BLaER1 (cell line): ENCODE results near the gene LMX1A.

Experiments
- H3K27ac ChIP-seq: shearing (Covaris generic); formaldehyde crosslinking; 2 replicates; pipeline ENCODE4 v1.8.1; 2022
- H3K27me3 ChIP-seq: shearing (Covaris generic); formaldehyde crosslinking; 2 replicates; pipeline ENCODE4 v1.8.1; 2022
- H3K36me3 ChIP-seq: shearing (Covaris generic); formaldehyde crosslinking; 2 replicates; pipeline ENCODE4 v1.8.1; 2022
- H3K4me1 ChIP-seq: shearing (Covaris generic); formaldehyde crosslinking; 2 replicates; pipeline ENCODE4 v1.8.1; 2022
- H3K4me2 ChIP-seq: shearing (Covaris generic); formaldehyde crosslinking; 2 replicates; pipeline ENCODE4 v1.8.1; 2022
- H3K4me3 ChIP-seq: shearing (Covaris generic); formaldehyde crosslinking; 2 replicates; pipeline ENCODE4 v1.8.1; 2022
- H3K9ac ChIP-seq: shearing (Covaris generic); formaldehyde crosslinking; 2 replicates; pipeline ENCODE4 v1.8.1; 2022
- H3K9me3 ChIP-seq: shearing (Covaris generic); formaldehyde crosslinking; 2 replicates; pipeline ENCODE4 v1.8.1; 2022
- H4K20me1 ChIP-seq: shearing (Covaris generic); formaldehyde crosslinking; 2 replicates; pipeline ENCODE4 v1.8.1; 2022
- Cebpa-rat ChIP-seq: shearing (Covaris generic); IDR thresholded peaks from 2 replicates; pipeline ENCODE4 v1.8.1; 2022

Gene LMX1A

DNA sequence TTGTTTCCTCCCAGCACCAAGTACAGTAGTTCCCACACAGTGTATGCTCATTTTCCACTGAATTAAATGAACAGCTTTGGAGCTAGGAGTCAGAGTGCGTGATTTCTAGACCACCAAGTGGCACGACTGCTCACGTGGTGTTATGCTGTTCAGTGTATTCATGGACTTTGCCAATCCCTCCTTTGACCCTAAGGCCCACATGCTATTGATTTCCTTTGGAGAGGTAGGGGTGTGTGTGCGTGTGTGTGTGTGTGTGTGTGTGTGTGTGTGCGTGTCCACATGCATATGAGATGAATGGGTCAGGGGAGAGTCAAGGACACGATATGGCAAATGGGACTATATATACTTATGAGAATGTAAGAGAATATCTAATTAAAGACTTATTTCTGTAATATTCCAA, 177.2 kb downstream of the LMX1A start:
- no peak for TF ChIP-seq Cebpa-rat
- Histone ChIP-seq H4K20me1 (no peaks in the 10 kb centered on the region), H3K4me2 (no peak overlapping the region), H3K27me3 (no peaks in the 10 kb centered on the region), H3K27ac (no peak overlapping the region), H3K36me3 (no peaks in the 10 kb centered on the region), H3K9me3 (peaks cover 22% of the 10 kb centered on the region), H3K4me3 (no peak overlapping the region), H3K4me1 (peaks cover 13% of the 10 kb centered on the region), H3K9ac (no peak overlapping the region)

DNA sequence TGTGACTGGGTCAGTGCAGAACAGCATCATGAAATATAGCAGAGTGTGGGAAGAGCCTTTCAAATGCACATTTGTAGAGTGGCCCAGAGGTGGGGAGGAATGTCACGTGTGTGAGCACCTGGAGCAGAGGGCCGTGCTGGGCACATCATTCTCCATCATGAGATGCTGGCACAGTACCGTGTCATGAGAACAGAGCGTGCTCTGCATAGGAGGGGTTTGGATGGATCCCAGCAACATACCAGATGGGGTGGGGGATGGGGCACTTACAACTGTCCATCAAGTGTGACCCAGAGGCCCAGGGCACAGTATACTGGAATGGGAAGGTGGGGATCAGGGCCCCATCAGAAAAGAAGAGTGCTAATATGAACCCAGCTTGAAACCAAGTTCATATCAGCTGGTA, 182.0 kb downstream of the LMX1A start:
- H3K36me3 ChIP-seq: no peaks in the 10 kb centered on the region
- H4K20me1 ChIP-seq: no peaks in the 10 kb centered on the region
- no peak overlapping the region for H3K4me2 ChIP-seq
- no peak overlapping the region for H3K9ac ChIP-seq
- H3K4me3 ChIP-seq: no peak overlapping the region
- H3K27me3 ChIP-seq: no peaks in the 10 kb centered on the region
- H3K27ac ChIP-seq: no peak overlapping the region
- no peaks in the 10 kb centered on the region for H3K9me3 ChIP-seq
- peaks cover 13% of the 10 kb centered on the region for H3K4me1 ChIP-seq
- no peak for TF ChIP-seq Cebpa-rat

DNA sequence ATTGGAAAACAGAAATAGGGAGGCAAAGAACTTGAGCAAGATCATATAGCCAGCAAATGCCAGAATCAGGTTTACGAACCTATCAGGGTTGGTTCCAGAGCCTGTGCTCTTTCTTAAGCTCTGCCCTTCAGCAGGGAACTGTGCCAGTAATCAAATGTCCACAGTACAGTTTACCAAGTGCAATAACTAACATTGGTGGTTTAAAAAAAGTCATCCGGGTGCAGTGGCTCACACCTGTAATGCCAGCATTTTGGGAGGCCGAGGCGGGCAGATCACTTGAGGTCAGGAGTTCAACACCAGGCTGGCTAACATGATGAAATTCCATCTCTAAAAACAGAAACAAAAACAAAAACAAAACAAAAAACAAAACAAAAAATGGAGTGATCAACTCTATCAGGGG, 182.7 kb downstream of the LMX1A start:
- Histone ChIP-seq H3K4me2 (no peak overlapping the region), H3K36me3 (no peaks in the 10 kb centered on the region), H3K9ac (no peak overlapping the region), H4K20me1 (no peaks in the 10 kb centered on the region), H3K4me3 (no peak overlapping the region), H3K9me3 (no peaks in the 10 kb centered on the region), H3K27me3 (no peaks in the 10 kb centered on the region), H3K4me1 (peaks cover 11% of the 10 kb centered on the region), H3K27ac (no peak overlapping the region)
- no peak for TF ChIP-seq Cebpa-rat

DNA sequence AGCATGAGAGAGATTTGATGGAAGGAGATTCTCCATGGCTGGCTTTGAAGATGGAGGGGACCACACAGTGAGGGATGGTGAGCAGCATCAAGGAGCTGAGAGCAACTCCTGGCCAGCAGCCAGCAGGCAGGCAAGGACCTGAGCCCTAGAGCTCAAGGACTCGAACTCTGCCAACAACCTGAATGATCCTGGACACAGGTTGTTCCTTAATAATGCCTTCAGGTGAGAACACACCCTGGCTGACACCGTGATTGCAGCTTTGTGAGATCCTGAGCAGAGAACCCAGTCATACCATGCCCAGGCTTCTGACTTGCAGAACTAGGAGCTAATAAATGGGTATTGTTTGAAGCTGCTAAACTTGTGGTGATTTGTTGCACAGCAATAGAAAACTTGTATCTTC, 183.1 kb downstream of the LMX1A start:
- no peak overlapping the region for H3K9ac ChIP-seq
- no peak overlapping the region for H3K4me3 ChIP-seq
- H3K27me3 ChIP-seq: no peaks in the 10 kb centered on the region
- no peak for TF ChIP-seq Cebpa-rat
- no peaks in the 10 kb centered on the region for H3K9me3 ChIP-seq
- no peak overlapping the region for H3K27ac ChIP-seq
- no peaks in the 10 kb centered on the region for H3K36me3 ChIP-seq
- H4K20me1 ChIP-seq: no peaks in the 10 kb centered on the region
- H3K4me1 ChIP-seq: peaks cover 7% of the 10 kb centered on the region
- no peak overlapping the region for H3K4me2 ChIP-seq

DNA sequence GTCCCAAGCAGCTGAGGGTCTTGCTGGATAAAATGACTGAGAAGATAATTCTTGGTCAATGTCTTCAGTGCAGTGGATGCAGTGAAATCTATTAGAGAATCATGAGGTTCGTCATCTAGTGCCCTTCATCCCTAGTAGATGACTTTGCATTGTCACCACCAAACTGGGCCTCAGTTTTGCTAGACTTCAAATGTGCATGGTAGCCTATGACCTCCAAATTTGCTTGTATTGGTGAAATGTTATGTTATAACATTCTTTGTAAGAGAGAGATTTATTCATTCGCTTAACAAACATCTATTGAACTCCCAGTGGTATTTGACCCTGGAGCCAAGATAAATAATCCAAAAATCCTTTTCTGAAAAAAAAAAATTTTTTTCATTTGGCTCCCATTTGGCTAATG, 183.8 kb downstream of the LMX1A start:
- Histone ChIP-seq H3K4me1 (no peaks in the 10 kb centered on the region), H3K9me3 (no peaks in the 10 kb centered on the region), H3K9ac (no peak overlapping the region), H3K4me3 (no peak overlapping the region), H3K27ac (no peak overlapping the region), H3K36me3 (no peaks in the 10 kb centered on the region), H3K27me3 (no peaks in the 10 kb centered on the region), H3K4me2 (no peak overlapping the region), H4K20me1 (no peaks in the 10 kb centered on the region)
- no peak for TF ChIP-seq Cebpa-rat

DNA sequence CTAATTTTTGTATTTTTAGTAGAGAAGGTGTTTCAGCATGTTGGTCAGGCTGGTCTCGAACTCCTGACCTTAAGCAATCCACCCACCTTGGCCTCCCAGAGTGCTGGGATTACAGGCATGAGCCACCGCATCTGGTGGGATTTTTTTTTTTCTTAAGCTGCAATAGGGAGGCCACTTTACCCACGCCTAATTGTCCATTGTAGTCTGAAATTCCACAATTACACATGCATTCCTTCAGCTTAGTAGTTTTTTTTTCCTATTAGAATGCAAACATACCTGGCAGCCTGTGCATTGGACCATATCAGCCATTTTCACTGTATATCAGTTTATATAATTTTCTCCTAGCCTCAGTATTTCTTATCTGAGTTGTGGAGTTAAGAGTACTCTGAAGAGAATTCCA, 186.8 kb downstream of the LMX1A start:
- Histone ChIP-seq H3K36me3 (no peaks in the 10 kb centered on the region), H3K4me3 (no peak overlapping the region), H3K9me3 (no peaks in the 10 kb centered on the region), H3K9ac (no peak overlapping the region), H3K27ac (no peak overlapping the region), H3K27me3 (no peaks in the 10 kb centered on the region), H3K4me1 (no peaks in the 10 kb centered on the region), H3K4me2 (no peak overlapping the region), H4K20me1 (no peaks in the 10 kb centered on the region)
- TF ChIP-seq Cebpa-rat: no peak

DNA sequence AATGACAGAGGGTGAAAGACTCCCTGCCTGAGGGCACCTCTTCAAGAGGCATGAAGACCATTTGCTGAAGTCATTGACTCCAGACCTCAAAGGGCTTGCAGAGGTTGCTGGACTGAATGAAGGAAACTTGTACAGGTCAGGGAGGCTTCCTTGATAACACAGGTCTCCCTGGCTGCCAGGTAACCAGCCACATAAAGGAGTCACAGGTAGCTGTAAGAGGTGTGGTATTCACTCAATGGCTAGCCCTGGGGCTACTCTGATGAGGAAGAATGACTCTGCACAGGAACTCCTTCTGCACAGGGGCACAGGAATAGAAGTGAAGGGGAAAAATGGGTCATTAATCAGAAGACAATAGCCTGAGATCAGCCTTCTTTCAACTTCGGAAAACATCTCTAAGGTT, 187.5 kb downstream of the LMX1A start:
- Histone ChIP-seq H4K20me1 (no peaks in the 10 kb centered on the region), H3K4me3 (no peak overlapping the region), H3K36me3 (no peaks in the 10 kb centered on the region), H3K27me3 (no peaks in the 10 kb centered on the region), H3K27ac (no peak overlapping the region), H3K4me2 (no peak overlapping the region), H3K4me1 (no peaks in the 10 kb centered on the region), H3K9me3 (no peaks in the 10 kb centered on the region), H3K9ac (no peak overlapping the region)
- TF ChIP-seq Cebpa-rat: no peak

DNA sequence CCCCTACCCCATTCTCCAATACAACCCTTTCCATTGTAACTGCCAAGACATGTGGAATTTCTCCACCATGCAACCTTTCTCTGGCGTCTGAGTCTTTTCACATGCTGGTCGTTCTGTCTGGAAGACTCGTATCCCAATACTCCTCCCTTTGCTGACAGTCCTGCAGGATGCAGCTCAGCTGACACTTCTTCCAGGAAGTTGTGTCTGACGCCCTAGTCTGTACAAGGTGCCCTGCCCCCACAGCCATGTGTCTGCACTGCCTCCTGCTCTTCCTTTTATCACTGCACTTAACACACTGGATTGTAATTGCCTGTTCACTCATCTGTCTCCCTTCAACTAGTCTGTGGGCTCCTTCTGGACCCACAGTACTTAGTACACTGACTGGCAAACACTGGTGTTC, 188.0 kb downstream of the LMX1A start:
- H3K36me3 ChIP-seq: no peaks in the 10 kb centered on the region
- no peaks in the 10 kb centered on the region for H3K4me1 ChIP-seq
- no peak overlapping the region for H3K27ac ChIP-seq
- no peak overlapping the region for H3K9ac ChIP-seq
- H3K27me3 ChIP-seq: no peaks in the 10 kb centered on the region
- H3K4me3 ChIP-seq: no peak overlapping the region
- H3K4me2 ChIP-seq: no peak overlapping the region
- no peaks in the 10 kb centered on the region for H3K9me3 ChIP-seq
- TF ChIP-seq Cebpa-rat: no peak
- H4K20me1 ChIP-seq: no peaks in the 10 kb centered on the region

DNA sequence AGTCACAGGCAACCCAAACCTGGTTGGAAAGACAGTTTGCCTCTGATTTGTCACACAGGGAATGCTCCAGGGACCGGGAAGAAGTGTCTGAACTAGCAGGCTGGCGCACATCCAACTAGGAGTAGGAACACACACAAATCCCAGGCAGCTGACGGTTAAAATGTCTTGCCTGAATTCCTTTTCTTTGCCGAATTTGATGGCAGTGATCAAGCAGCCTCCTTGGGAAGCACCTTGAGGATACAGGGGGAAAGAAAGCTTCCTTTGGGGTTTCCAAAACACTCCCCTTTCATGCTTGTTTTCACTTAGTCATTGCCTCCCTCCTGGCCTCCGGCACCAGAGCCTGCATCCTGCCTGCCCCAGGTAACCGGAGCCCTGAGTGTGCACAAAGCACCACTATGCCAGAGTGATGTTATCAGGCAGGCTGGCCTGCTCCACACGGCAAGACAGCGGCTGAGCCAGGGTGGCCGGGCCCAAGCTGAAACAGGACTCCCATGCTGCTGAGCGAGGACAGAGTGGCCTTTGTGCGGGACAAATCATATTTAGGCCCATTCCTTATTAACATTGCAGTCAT, 193.8 kb downstream of the LMX1A start:
- H3K27ac ChIP-seq: no peak overlapping the region
- no peaks in the 10 kb centered on the region for H3K4me1 ChIP-seq
- no peaks in the 10 kb centered on the region for H3K9me3 ChIP-seq
- no peak overlapping the region for H3K4me3 ChIP-seq
- H4K20me1 ChIP-seq: no peaks in the 10 kb centered on the region
- no peaks in the 10 kb centered on the region for H3K36me3 ChIP-seq
- H3K9ac ChIP-seq: no peak overlapping the region
- no peak overlapping the region for H3K4me2 ChIP-seq
- H3K27me3 ChIP-seq: no peaks in the 10 kb centered on the region
- no peak for TF ChIP-seq Cebpa-rat

DNA sequence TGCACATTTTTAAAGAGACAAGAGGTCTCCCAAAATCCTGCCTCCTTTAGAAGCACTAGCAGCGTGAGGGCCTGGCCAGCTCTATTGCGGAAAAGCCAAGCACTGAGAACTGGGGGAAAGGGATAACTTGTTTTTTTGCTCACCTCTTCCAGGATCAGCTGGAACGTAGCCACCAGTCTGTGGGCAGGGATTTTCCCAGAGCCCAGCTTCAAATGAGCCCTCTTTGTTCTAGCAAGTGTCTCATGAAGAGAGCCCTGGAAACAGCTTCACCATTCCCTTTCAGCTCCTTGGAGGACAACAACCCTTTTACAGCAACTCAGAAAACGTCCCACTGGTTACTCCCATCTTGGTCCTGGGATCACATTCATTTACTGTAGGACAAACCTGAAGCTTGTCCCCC, 195.4 kb downstream of the LMX1A start:
- no peak for TF ChIP-seq Cebpa-rat
- Histone ChIP-seq H3K4me1 (no peaks in the 10 kb centered on the region), H3K4me3 (no peak overlapping the region), H4K20me1 (no peaks in the 10 kb centered on the region), H3K9me3 (no peaks in the 10 kb centered on the region), H3K36me3 (no peaks in the 10 kb centered on the region), H3K27ac (no peak overlapping the region), H3K4me2 (no peak overlapping the region), H3K9ac (no peak overlapping the region), H3K27me3 (no peaks in the 10 kb centered on the region)

DNA sequence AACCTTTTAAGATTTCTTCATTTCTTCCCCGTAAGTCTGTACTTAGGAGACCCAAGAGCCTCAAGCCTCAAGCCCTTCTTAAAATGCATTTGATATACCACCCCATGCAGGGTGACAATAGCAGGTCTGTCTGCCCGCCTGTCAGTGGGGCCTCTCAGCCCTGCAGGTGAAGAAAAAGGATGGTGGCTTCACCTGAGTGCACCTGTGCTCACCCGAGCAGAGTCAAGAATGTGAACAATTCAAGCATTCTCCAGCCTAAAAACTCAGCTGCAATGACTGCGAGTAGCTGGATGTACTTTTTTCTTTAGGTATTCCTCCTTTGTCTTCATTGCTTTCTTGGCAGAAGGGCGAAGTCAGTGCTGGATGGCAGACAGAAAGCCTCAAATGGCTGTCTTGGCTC, 203.3 kb downstream of the LMX1A start:
- H3K4me1 ChIP-seq: no peaks in the 10 kb centered on the region
- no peaks in the 10 kb centered on the region for H3K36me3 ChIP-seq
- no peaks in the 10 kb centered on the region for H3K27me3 ChIP-seq
- H3K9me3 ChIP-seq: no peaks in the 10 kb centered on the region
- no peak overlapping the region for H3K4me2 ChIP-seq
- no peak overlapping the region for H3K27ac ChIP-seq
- TF ChIP-seq Cebpa-rat: no peak
- H3K9ac ChIP-seq: no peak overlapping the region
- no peak overlapping the region for H3K4me3 ChIP-seq
- no peaks in the 10 kb centered on the region for H4K20me1 ChIP-seq
